Measurements from ENCODE around the gene RAET1G. TPM values are rescaled to one million over a fixed set of nuclear protein-coding genes. Genes with fewer than 3 reads are reported as not detected.
"Not testable (repeated sequence)": the region's sequence is repeated elsewhere in the genome, so short reads cannot be mapped to it uniquely, and the experiment has no call there.

Gene RAET1G
- total RNA-seq, 1 experiment from 2014 or later = not detected

- H3K36me3 ChIP-seq (replicated peaks; ENCODE audit: control insufficient read depth, insufficient read depth, low read length); H3K4me3 ChIP-seq (ENCODE audit: insufficient read depth, low read depth, low read length); DNase-seq: not testable (repeated sequence)
- H3K27me3 ChIP-seq (ENCODE audit: control insufficient read depth, insufficient read depth, low read length) = peaks cover 59% of the 10 kb centered on the region
These were observed 22.4 kb upstream of the RAET1G start for GRCh38 chr6:149945276-149945675.

DNA sequence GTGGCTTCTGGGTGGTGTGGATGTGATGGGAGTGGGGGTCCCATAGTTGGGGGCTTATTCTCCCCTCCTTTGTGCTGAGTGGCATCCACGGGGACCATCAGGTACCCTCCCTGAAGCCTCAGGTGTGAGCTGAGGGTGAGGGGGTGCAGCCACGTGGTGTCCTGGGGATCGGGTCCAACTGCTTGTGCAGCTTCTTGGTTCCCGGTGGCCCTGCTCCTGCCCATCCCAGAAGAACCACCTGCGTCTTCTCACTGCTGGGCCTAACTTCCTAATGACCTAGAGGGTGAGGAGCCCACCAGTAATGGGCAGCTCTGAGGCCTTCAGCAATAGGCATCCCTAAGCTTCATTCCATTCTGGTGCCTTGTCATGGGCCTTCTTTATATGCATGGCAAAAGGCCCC lies 20.4 kb upstream of the RAET1G start:
- DNase-seq; H3K4me3 ChIP-seq (ENCODE audit: insufficient read depth, low read depth, low read length); H3K36me3 ChIP-seq (replicated peaks; ENCODE audit: control insufficient read depth, insufficient read depth, low read length): not testable (repeated sequence)
- peaks cover 71% of the 10 kb centered on the region for H3K27me3 ChIP-seq (ENCODE audit: control insufficient read depth, insufficient read depth, low read length)

DNA sequence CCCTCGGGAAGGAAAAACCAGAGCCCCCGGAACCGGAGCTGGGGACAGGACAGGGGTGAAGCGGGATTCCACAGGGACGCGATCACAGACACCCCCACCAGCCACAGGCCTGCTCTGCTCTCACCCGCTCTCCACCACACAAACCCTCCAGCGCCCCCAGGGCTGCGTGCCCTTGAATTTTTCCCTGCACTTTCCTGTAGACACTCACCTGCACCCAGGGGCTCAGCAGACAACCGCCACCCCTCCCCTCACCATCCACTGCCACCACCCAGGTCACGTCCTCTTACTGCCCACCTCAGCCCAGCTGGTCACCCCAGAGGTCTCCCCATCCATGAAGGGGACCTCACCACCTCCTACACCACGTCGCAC lies 19.5 kb upstream of the RAET1G start:
- no peak for DNase-seq
- peak overlapping the region; percentile 47; the same call in 1 of the 2 replicates for H3K4me3 ChIP-seq (ENCODE audit: insufficient read depth, low read depth, low read length)
- H3K36me3 ChIP-seq (replicated peaks; ENCODE audit: control insufficient read depth, insufficient read depth, low read length) = no peaks in the 10 kb centered on the region
- H3K27me3 ChIP-seq (ENCODE audit: control insufficient read depth, insufficient read depth, low read length) = peaks cover 72% of the 10 kb centered on the region

GRCh38 chr6:149941583-149942460 lies 18.9 kb upstream of the RAET1G start, which contains the start of gene ULBP2:
TSS of gene ULBP2 (plus strand) at chr6:149942014. CDS start at chr6:149942073, 59 bp downstream.
- H3K4me3 ChIP-seq (ENCODE audit: insufficient read depth, low read depth, low read length) = peak within 1 kb of the TSS; percentile 47
- DNase-seq = peak; percentile 96
- no peaks in the 10 kb centered on the region for H3K36me3 ChIP-seq (replicated peaks; ENCODE audit: control insufficient read depth, insufficient read depth, low read length)
- H3K27me3 ChIP-seq (ENCODE audit: control insufficient read depth, insufficient read depth, low read length) = peaks cover 76% of the 10 kb centered on the region

DNA sequence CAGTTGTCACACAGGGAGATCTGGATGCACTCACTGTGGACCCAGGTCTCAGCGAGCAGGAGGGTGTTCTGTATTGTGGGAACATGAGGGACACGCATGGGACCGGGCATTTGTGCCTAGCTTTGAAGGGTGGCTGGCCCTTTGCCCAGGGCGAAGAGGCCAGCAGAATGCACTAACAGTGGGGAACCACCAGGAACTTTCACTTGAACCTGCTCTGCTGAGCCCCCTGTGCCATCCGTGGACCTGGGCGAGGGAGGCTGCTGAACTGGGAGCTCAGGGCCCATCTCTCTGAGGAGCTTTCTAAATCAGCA lies 17.7 kb upstream of the RAET1G start:
- DNase-seq = no peak
- H3K36me3 ChIP-seq (replicated peaks; ENCODE audit: control insufficient read depth, insufficient read depth, low read length) = no peaks in the 10 kb centered on the region
- H3K4me3 ChIP-seq (ENCODE audit: insufficient read depth, low read depth, low read length) = no peak overlapping the region
- peaks cover 83% of the 10 kb centered on the region for H3K27me3 ChIP-seq (ENCODE audit: control insufficient read depth, insufficient read depth, low read length)

DNA sequence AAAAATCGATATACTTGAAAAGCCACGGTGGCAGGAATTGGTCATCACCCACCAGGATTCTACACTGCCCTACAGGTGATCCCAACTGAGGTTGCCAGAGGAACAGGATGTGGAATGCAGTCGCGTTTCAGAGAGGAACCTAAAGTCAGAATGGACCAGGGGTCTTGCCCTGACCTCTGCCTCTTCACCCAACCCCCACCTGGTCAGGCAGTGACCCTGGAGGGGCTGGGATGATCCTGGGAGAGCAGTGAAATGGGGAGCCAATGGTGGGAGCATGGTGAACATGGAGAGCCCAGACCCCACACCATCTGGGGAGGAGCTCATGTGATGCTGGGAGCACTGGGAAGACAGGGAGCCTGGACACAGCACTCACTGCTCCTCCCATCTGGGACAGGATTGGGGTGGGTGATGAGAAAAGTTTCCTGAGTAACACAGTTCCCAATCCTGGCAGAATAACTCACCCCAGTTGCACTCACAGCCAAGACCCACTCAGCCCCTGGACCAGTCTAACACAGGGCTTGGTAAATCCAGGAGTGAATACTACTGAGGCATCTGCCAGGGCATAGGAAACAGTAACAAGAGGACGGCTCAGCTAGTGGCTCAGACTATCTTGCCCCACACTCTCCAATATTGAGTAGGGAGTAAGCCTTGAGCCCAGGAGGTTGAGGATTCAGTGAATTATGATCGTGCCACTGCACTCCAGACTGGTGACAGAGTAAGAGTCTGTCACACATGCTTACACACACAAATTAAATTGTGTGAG lies 17.2 kb upstream of the RAET1G start:
- peaks cover 88% of the 10 kb centered on the region for H3K27me3 ChIP-seq (ENCODE audit: control insufficient read depth, insufficient read depth, low read length)
- no peak overlapping the region for H3K4me3 ChIP-seq (ENCODE audit: insufficient read depth, low read depth, low read length)
- no peak for DNase-seq
- H3K36me3 ChIP-seq (replicated peaks; ENCODE audit: control insufficient read depth, insufficient read depth, low read length) = no peaks in the 10 kb centered on the region

GRCh38 chr6:149939356-149939648 lies 16.4 kb upstream of the RAET1G start:
- no peak overlapping the region for H3K4me3 ChIP-seq (ENCODE audit: insufficient read depth, low read depth, low read length)
- no peaks in the 10 kb centered on the region for H3K36me3 ChIP-seq (replicated peaks; ENCODE audit: control insufficient read depth, insufficient read depth, low read length)
- peaks cover 94% of the 10 kb centered on the region for H3K27me3 ChIP-seq (ENCODE audit: control insufficient read depth, insufficient read depth, low read length)
- no peak for DNase-seq

- DNase-seq = peak; percentile 61
- Histone ChIP-seq H3K4me3 (ENCODE audit: insufficient read depth, low read depth, low read length) (peak overlapping the region; percentile 17; the same call in 1 of the 2 replicates), H3K27me3 (ENCODE audit: control insufficient read depth, insufficient read depth, low read length) (peaks cover 92% of the 10 kb centered on the region), H3K36me3 (replicated peaks; ENCODE audit: control insufficient read depth, insufficient read depth, low read length) (no peaks in the 10 kb centered on the region)
These were observed 15.8 kb upstream of the RAET1G start for GRCh38 chr6:149938571-149939355.

- H3K27me3 ChIP-seq (ENCODE audit: control insufficient read depth, insufficient read depth, low read length) = peaks cover 88% of the 10 kb centered on the region
- DNase-seq; H3K36me3 ChIP-seq (replicated peaks; ENCODE audit: control insufficient read depth, insufficient read depth, low read length): not testable (repeated sequence)
- peak overlapping the region; percentile 17; the same call in 1 of the 2 replicates for H3K4me3 ChIP-seq (ENCODE audit: insufficient read depth, low read depth, low read length)
These were observed 15.2 kb upstream of the RAET1G start for GRCh38 chr6:149938013-149938570.

GRCh38 chr6:149936743-149937142 lies 13.8 kb upstream of the RAET1G start:
- DNase-seq = no peak
- H3K27me3 ChIP-seq (ENCODE audit: control insufficient read depth, insufficient read depth, low read length) = peaks cover 76% of the 10 kb centered on the region
- H3K36me3 ChIP-seq (replicated peaks; ENCODE audit: control insufficient read depth, insufficient read depth, low read length) = no peaks in the 10 kb centered on the region
- no peak overlapping the region for H3K4me3 ChIP-seq (ENCODE audit: insufficient read depth, low read depth, low read length)

- H3K36me3 ChIP-seq (replicated peaks; ENCODE audit: control insufficient read depth, insufficient read depth, low read length) = no peaks in the 10 kb centered on the region
- H3K4me3 ChIP-seq (ENCODE audit: insufficient read depth, low read depth, low read length) = no peak overlapping the region
- peaks cover 68% of the 10 kb centered on the region for H3K27me3 ChIP-seq (ENCODE audit: control insufficient read depth, insufficient read depth, low read length)
- DNase-seq = no peak
These were observed 12.7 kb upstream of the RAET1G start for GRCh38 chr6:149935668-149936067.

DNA sequence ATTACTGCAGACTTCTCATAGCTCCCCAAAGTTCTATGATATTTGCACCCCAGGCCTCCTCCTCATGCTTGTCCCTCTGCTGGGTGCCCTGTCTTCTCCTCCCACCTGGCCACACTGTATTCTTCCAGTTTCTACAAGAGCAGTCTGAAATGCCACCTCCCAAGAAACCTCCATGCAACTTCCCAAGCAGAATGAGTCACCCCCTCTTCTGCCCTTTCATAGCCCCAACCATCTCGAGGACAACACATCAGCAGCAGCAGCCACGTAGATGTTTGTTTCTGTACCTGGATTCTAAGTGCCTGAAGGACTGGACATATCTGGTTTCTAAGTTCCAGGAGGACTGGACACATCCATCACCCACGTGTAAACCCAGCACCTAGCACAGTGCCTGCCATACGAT lies 12.3 kb upstream of the RAET1G start:
- DNase-seq = no peak
- Histone ChIP-seq H3K27me3 (ENCODE audit: control insufficient read depth, insufficient read depth, low read length) (peaks cover 64% of the 10 kb centered on the region), H3K36me3 (replicated peaks; ENCODE audit: control insufficient read depth, insufficient read depth, low read length) (no peaks in the 10 kb centered on the region), H3K4me3 (ENCODE audit: insufficient read depth, low read depth, low read length) (no peak overlapping the region)

DNA sequence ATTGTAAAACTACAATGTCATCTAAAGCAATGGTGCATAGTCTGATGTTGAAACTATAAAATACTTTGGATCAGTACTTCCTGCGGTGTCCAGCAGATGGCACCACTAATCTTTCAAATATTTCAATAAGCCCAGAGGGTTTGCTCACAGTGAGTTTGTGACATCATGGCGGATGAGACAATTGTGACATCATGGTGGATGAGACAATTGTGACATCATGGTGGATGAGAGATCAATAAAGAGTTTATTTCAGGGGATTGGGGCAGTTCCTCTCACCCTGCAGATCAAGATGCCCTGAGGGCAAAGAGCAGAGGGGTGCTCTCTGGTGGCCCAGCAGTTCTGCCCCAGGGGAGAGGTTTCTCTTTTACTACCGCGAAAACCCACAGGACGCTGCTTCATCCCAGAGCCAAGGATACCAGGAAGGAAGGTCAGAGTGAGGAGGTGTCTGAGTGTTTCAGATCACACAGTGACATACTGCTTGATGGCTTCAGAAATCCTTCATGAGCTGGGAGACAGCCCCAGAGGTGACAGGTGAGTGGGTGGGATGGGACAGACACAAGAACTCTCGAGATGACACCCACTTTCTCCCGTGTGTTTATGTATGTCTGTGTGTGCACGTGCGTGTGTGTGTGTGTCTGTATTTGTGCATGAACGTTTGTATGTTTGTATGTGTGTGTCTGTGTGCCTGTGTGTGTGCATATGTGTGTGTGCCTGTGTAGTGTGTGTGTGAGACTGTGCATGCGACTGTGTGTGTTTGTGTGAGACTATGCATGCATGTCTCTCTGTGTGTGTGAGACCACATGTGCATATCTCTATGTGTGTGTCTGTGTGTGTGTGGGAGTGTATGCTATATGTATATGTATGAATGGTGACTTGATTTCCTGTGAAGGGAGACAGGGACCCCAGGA lies 11.6 kb upstream of the RAET1G start:
- Histone ChIP-seq H3K4me3 (ENCODE audit: insufficient read depth, low read depth, low read length) (no peak overlapping the region), H3K36me3 (replicated peaks; ENCODE audit: control insufficient read depth, insufficient read depth, low read length) (no peaks in the 10 kb centered on the region), H3K27me3 (ENCODE audit: control insufficient read depth, insufficient read depth, low read length) (peaks cover 56% of the 10 kb centered on the region)
- DNase-seq = no peak
